Hepatocyte (in vitro differentiated cells): Measurements from ENCODE around the gene OR51B4.

Source experiments
- CTCF ChIP-seq: fragments of 200-600 bp; sonication (generic); IDR thresholded peaks from 2 replicates; pipeline ENCODE4 v1.5.1; 2016; ENCODE audit warnings: antibody characterized with exemption, mild to moderate bottlenecking; ENCODE audit not compliant: poor library complexity
- EZH2phosphoT487 ChIP-seq: fragments of 200-600 bp; sonication (generic); IDR thresholded peaks from one replicate; pipeline ENCODE4 v1.6.1; 2018; ENCODE audit warnings: antibody characterized with exemption, mild to moderate bottlenecking, low read depth, moderate library complexity; ENCODE audit not compliant: unreplicated experiment, severe bottlenecking

GRCh38 chr11:5281596-5281995 lies 20.1 kb downstream of the OR51B4 start:
- TF ChIP-seq CTCF (no peak), EZH2phosphoT487 (no peak)
